ENCODE data around the gene PRUNE2.

DNA sequence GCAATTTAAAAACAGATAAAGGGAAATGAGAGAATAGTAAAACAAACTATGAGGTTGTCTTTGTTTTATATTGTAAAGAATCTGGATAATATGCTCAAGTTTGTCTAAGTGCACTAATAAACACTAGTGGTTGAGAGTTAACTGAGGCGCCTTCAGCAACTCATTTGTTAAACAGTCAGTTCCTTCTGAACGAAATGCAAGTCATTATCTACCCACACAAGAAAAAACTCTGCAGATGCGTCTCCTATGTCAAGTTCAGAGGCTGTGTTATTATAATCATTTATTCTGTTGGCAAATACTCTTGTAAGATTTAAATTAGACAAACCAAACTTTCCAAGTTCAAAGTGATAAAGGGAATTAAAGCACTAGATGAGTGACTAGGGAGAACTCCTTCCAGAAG lies 162.0 kb downstream of the PRUNE2 start:
- TF ChIP-seq, protein P1, sequence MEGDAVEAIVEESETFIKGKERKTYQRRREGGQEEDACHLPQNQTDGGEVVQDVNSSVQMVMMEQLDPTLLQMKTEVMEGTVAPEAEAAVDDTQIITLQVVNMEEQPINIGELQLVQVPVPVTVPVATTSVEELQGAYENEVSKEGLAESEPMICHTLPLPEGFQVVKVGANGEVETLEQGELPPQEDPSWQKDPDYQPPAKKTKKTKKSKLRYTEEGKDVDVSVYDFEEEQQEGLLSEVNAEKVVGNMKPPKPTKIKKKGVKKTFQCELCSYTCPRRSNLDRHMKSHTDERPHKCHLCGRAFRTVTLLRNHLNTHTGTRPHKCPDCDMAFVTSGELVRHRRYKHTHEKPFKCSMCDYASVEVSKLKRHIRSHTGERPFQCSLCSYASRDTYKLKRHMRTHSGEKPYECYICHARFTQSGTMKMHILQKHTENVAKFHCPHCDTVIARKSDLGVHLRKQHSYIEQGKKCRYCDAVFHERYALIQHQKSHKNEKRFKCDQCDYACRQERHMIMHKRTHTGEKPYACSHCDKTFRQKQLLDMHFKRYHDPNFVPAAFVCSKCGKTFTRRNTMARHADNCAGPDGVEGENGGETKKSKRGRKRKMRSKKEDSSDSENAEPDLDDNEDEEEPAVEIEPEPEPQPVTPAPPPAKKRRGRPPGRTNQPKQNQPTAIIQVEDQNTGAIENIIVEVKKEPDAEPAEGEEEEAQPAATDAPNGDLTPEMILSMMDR (IDR thresholded peaks at IDR 0.05) = no peak
- no peak for TF ChIP-seq POLR2A (IDR thresholded peaks at IDR 0.05)
